ACC112 (cell line): ENCODE measurements around the gene ABCA8.

Experiments used
- H2AFZ ChIP-seq: fragments of 200-600 bp; sonication (generic); one replicate; pipeline ENCODE4 v1.6.0; 2017; ENCODE audit warnings: antibody characterized with exemption, low read length; ENCODE audit not compliant: unreplicated experiment
- H3K27ac ChIP-seq: fragments of 200-600 bp; sonication (generic); 2 replicates; pipeline ENCODE4 v1.5.1; 2014; ENCODE audit warnings: low read depth, mild to moderate bottlenecking, antibody characterized with exemption, low read length, moderate library complexity
- H3K27me3 ChIP-seq: fragments of 200-600 bp; sonication (generic); 2 replicates; pipeline ENCODE4 v1.6.1; 2014; ENCODE audit warnings: mild to moderate bottlenecking, antibody characterized with exemption, low read length, moderate library complexity, mixed read lengths; ENCODE audit not compliant: insufficient read depth
- H3K36me3 ChIP-seq: fragments of 200-600 bp; sonication (generic); 2 replicates; pipeline ENCODE4 v1.6.1; 2016; ENCODE audit warnings: mild to moderate bottlenecking, antibody characterized with exemption, low read length, moderate library complexity, mixed read lengths; ENCODE audit not compliant: insufficient read depth
- H3K4me1 ChIP-seq: fragments of 200-600 bp; sonication (generic); one replicate; pipeline ENCODE4 v1.6.1; 2016; ENCODE audit warnings: low read length, mixed read lengths; ENCODE audit not compliant: insufficient read depth, unreplicated experiment, control insufficient read depth
- H3K4me3 ChIP-seq: fragments of 200-600 bp; sonication (generic); 2 replicates; pipeline ENCODE4 v1.5.1; 2014; ENCODE audit warnings: mild to moderate bottlenecking, low read depth, low read length
- H3K79me2 ChIP-seq: fragments of 200-600 bp; sonication (generic); one replicate; pipeline ENCODE4 v1.6.0; 2016; ENCODE audit warnings: low read length; ENCODE audit not compliant: control insufficient read depth, unreplicated experiment, insufficient read depth

The ABCA8 gene

GRCh38 chr17:68870161-68870826 lies 84.9 kb downstream of the ABCA8 start:
- Histone ChIP-seq H3K4me3 (no peak overlapping the region), H3K79me2 (no peaks in the 10 kb centered on the region), H2AFZ (no peak overlapping the region), H3K27ac (no peak overlapping the region), H3K27me3 (no peaks in the 10 kb centered on the region), H3K36me3 (peaks cover 14% of the 10 kb centered on the region), H3K4me1 (no peaks in the 10 kb centered on the region)

DNA sequence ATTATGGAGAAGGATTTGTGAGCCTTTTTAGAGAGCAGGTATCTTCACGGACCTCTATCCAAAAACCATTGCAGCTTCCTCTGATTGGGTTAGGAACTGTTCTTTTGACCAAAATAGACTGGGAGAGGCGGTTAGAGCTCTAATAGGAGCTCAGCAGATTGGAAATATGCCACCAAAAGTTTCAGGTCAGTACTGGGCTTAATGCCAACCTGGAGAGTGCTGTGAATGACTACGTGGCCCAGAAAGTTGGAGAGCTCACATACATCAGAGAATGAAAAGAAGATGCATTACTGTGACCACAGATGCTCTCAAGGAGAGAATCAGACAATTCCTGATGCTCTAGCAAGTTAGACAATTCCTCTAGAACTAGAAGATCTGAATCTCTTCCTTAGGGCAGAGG lies 86.5 kb downstream of the ABCA8 start:
- H3K79me2 ChIP-seq, result no peaks in the 10 kb centered on the region
- no peak overlapping the region for H2AFZ ChIP-seq

DNA sequence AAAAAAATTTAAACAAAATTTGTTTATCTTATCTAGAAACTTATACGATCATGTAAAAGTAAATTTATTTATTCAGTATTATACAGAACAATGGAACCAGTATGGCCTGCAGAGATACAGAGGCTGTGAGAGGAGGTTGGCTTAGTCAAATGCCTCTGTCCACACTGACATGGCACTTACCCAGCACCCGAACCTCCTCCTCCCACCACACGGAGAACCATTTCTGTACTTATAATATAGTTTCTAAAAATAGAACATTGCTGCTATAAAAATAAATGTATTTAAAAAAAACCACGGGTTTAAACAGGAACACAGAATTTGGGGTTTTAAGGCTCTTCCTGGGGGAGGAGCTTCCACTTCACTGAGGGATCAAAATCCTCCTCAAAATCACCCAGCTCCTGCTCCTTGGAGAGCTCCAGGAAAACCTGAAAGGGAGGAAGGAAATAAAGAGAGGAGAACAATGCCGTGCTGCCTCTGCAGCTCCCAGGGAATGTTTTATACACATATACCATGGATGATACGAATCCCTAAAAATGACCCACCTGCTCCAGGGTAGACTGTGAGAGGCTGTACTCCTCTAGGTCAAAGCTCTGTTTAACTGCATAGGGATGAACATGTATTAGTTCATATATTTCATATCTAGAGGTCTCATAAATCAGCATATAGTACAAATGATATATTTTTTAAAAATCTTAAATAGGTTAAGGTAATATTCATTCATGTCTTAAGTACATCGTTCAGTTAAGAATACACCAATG lies 87.3 kb downstream of the ABCA8 start:
- Histone ChIP-seq H3K27me3 (no peaks in the 10 kb centered on the region), H3K36me3 (peaks cover under 1% of the 10 kb centered on the region; the same call in 1 of the 2 replicates), H3K4me3 (no peak overlapping the region), H3K4me1 (no peaks in the 10 kb centered on the region), H3K27ac (no peak overlapping the region), H2AFZ (no peak overlapping the region), H3K79me2 (no peaks in the 10 kb centered on the region)

More for the DNA sequence above, 86.5 kb downstream of the ABCA8 start:
- Histone ChIP-seq H3K4me3 (no peak overlapping the region), H3K27ac (no peak overlapping the region), H3K36me3 (peaks cover 6% of the 10 kb centered on the region), H3K4me1 (no peaks in the 10 kb centered on the region), H3K27me3 (no peaks in the 10 kb centered on the region)

DNA sequence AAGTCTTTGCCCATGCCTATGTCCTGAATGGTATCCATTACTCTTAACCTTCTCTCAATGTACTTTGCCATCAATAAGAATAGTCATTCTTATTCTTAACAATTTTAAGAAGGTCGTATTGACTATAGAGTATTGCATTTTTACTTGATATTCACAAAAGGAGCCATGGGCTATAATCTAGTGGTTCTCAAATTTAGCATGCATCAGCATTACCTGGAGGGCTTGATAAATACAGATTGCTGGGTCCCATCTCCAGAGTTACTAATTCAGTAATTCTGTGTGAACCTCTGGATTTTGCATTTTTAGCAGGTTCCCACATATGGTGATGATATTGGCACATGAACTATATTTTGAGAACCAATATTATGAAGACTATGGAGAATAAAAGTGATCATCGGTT lies 89.6 kb downstream of the ABCA8 start:
- H3K27me3 ChIP-seq, result no peaks in the 10 kb centered on the region
- H2AFZ ChIP-seq, result no peak overlapping the region
- H3K36me3 ChIP-seq, result no peaks in the 10 kb centered on the region
- no peaks in the 10 kb centered on the region for H3K4me1 ChIP-seq
- H3K79me2 ChIP-seq, result no peaks in the 10 kb centered on the region
- no peak overlapping the region for H3K4me3 ChIP-seq
- H3K27ac ChIP-seq, result no peak overlapping the region

DNA sequence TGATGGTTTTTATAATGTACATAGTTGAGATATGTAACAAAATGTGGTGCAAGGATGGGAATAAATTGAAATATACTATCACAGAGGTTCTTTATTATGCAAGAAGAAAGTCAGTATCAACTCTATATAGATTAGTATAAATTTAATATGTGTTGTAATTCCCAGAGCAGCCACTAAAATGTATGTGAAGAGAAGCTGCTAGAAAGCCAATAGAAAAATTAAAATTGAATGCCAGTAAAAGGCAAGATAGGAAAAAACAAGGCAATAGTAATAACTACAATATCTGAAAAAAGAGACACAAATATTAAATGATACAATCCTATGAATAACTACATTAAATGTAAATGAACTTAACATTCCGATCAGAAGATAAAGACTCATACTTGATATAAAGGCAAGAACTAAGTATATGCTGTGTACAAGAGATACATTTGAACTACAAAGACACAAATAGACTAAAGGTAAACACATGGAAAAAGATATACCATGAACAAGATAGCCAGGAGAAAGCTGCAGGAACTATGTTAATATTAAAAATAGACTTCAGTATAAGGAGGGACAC lies 92.0 kb downstream of the ABCA8 start:
- Histone ChIP-seq H3K27ac (no peak overlapping the region), H3K79me2 (no peaks in the 10 kb centered on the region), H3K4me1 (no peaks in the 10 kb centered on the region), H2AFZ (no peak overlapping the region), H3K27me3 (no peaks in the 10 kb centered on the region), H3K4me3 (no peak overlapping the region), H3K36me3 (no peaks in the 10 kb centered on the region)

DNA sequence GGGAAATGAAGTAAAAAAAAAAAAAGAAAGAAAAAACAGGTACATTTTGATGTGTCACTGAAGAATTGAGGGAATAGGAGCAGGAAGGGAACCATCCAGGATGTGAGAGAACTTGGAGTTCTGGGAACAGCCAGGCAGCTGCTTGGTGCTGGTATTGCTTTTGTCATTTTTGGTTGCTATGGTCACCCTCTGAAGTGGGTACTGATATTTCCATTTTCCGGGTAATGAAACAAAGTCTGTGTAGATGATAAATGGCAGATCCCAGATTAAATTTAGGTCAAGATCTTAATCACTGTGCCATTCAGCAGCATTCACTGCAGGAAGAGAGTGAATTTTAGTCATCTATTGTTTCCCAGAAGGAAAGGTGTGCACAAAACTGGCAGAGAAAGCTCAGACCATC lies 93.6 kb downstream of the ABCA8 start:
- H3K4me3 ChIP-seq, result no peak overlapping the region
- no peak overlapping the region for H2AFZ ChIP-seq
- H3K27me3 ChIP-seq, result no peaks in the 10 kb centered on the region
- H3K4me1 ChIP-seq, result no peaks in the 10 kb centered on the region
- no peak overlapping the region for H3K27ac ChIP-seq
- no peaks in the 10 kb centered on the region for H3K79me2 ChIP-seq
- H3K36me3 ChIP-seq, result no peaks in the 10 kb centered on the region

DNA sequence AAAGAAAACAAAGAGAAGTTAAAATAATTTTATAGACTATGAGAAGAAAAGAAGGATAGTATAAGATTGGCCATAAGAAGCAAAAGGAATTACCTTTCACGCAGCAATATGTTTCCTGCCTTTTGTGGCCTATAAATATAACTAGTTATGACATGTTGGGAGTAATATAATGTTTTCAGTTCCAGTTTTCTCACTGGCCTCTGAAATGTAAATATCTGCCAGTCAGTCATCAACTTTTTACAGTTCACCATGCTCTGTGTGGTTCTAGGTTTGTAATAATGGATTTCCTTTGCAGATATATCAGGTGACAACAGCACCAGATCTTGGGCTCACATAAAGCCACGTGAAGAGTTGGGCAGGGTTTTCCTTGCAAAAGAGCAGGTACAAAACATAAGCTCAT lies 94.3 kb downstream of the ABCA8 start:
- Histone ChIP-seq H3K79me2 (no peaks in the 10 kb centered on the region), H3K4me3 (no peak overlapping the region), H3K4me1 (no peaks in the 10 kb centered on the region), H2AFZ (no peak overlapping the region), H3K27me3 (no peaks in the 10 kb centered on the region), H3K27ac (no peak overlapping the region), H3K36me3 (no peaks in the 10 kb centered on the region)

GRCh38 chr17:68854452-68854851 lies 100.7 kb downstream of the ABCA8 start:
- no peaks in the 10 kb centered on the region for H3K79me2 ChIP-seq
- no peak overlapping the region for H3K27ac ChIP-seq
- no peaks in the 10 kb centered on the region for H3K36me3 ChIP-seq
- H3K4me3 ChIP-seq, result no peak overlapping the region
- H3K27me3 ChIP-seq, result no peaks in the 10 kb centered on the region
- H3K4me1 ChIP-seq, result no peaks in the 10 kb centered on the region
- no peak overlapping the region for H2AFZ ChIP-seq

DNA sequence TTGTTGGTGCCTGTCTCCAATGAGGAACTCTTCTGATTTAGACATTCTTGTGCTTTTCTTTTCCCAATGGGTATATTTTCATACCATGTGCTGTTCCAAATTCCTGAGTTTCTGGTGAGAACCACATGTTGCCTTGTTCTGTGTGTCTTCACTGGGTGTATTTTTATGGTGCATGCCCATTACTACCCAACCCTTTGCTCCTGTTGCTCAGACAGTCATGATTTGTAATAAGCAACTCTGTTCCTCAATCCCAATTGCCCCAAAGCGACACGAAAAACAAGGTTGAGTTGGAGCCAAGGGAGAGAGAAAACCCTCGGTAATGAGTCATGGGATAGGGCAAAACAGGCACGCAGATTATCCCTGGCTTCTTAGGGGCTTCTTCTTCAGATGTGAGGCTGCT lies 101.8 kb downstream of the ABCA8 start:
- H3K36me3 ChIP-seq, result no peaks in the 10 kb centered on the region
- no peak overlapping the region for H3K27ac ChIP-seq
- H3K4me1 ChIP-seq, result no peaks in the 10 kb centered on the region
- no peak overlapping the region for H2AFZ ChIP-seq
- no peaks in the 10 kb centered on the region for H3K79me2 ChIP-seq
- H3K4me3 ChIP-seq, result no peak overlapping the region
- no peaks in the 10 kb centered on the region for H3K27me3 ChIP-seq

GRCh38 chr17:68853036-68853435 lies 102.2 kb downstream of the ABCA8 start:
- H2AFZ ChIP-seq, result no peak overlapping the region
- H3K36me3 ChIP-seq, result no peaks in the 10 kb centered on the region
- no peaks in the 10 kb centered on the region for H3K79me2 ChIP-seq
- no peaks in the 10 kb centered on the region for H3K27me3 ChIP-seq
- no peaks in the 10 kb centered on the region for H3K4me1 ChIP-seq
- H3K27ac ChIP-seq, result no peak overlapping the region
- H3K4me3 ChIP-seq, result no peak overlapping the region

GRCh38 chr17:68851890-68852289 lies 103.3 kb downstream of the ABCA8 start:
- Histone ChIP-seq H3K4me1 (no peaks in the 10 kb centered on the region), H2AFZ (no peak overlapping the region), H3K36me3 (no peaks in the 10 kb centered on the region), H3K27me3 (no peaks in the 10 kb centered on the region), H3K4me3 (no peak overlapping the region), H3K79me2 (no peaks in the 10 kb centered on the region), H3K27ac (no peak overlapping the region)
